Activated naive CD8-positive, alpha-beta T cell treated with anti-CD3 and anti-CD28 coated beads, Interleukin-2, amount 50 U/mL, for 24 hours (primary cell): Measurements from ENCODE around the gene ACBD4.

ENCODE experiments used
- ATAC-seq: fragments of 150-1000 bp; cut with Tn5 transposase; one replicate; pipeline ENCODE4 v1.10.0; 2021
- DNase-seq: peaks from one replicate; pipeline ENCODE4 v3.0.0; 2021
- H3K27ac Mint-ChIP-seq: one replicate; pipeline ENCODE4 v1.8.0; 2021; ENCODE audit warnings: mild to moderate bottlenecking, mixed read lengths
- H3K27me3 Mint-ChIP-seq: one replicate; pipeline ENCODE4 v1.8.0; 2021; ENCODE audit warnings: mixed read lengths
- H3K36me3 Mint-ChIP-seq: one replicate; pipeline ENCODE4 v1.8.0; 2021; ENCODE audit warnings: low read depth, mixed read lengths
- H3K4me1 Mint-ChIP-seq: one replicate; pipeline ENCODE4 v1.8.0; 2021; ENCODE audit warnings: mixed read lengths
- H3K4me3 Mint-ChIP-seq: one replicate; pipeline ENCODE4 v1.8.0; 2021; ENCODE audit warnings: mild to moderate bottlenecking, moderate library complexity, mixed read lengths
- H3K9me3 Mint-ChIP-seq: one replicate; pipeline ENCODE4 v1.8.0; 2021; ENCODE audit warnings: mixed read lengths

Gene ACBD4

GRCh38 chr17:45110676-45111611, 24.5 kb upstream of the ACBD4 start:
- peaks cover 7% of the 10 kb centered on the region for H3K36me3 Mint-ChIP-seq
- DNase-seq (no peak), ATAC-seq (no peak)
- H3K27ac Mint-ChIP-seq = no peak overlapping the region
- H3K4me3 Mint-ChIP-seq = no peak overlapping the region
- H3K9me3 Mint-ChIP-seq = no peaks in the 10 kb centered on the region
- H3K27me3 Mint-ChIP-seq = no peaks in the 10 kb centered on the region
- H3K4me1 Mint-ChIP-seq = no peaks in the 10 kb centered on the region

- no peak for DNase-seq
- H3K27me3 Mint-ChIP-seq = no peaks in the 10 kb centered on the region
- no peaks in the 10 kb centered on the region for H3K9me3 Mint-ChIP-seq
- H3K4me1 Mint-ChIP-seq = no peaks in the 10 kb centered on the region
- no peak overlapping the region for H3K4me3 Mint-ChIP-seq
- no peak for ATAC-seq
- H3K36me3 Mint-ChIP-seq = peaks cover 3% of the 10 kb centered on the region
- H3K27ac Mint-ChIP-seq = no peak overlapping the region
These were observed 23.6 kb upstream of the ACBD4 start for GRCh38 chr17:45111850-45112249.

GRCh38 chr17:45112559-45113423, 22.7 kb upstream of the ACBD4 start:
- Mint-ChIP-seq H3K27ac (no peak overlapping the region), H3K36me3 (peaks cover 1% of the 10 kb centered on the region), H3K9me3 (no peaks in the 10 kb centered on the region), H3K4me3 (no peak overlapping the region), H3K4me1 (no peaks in the 10 kb centered on the region), H3K27me3 (no peaks in the 10 kb centered on the region)
- DNase-seq (no peak), ATAC-seq (no peak)

GRCh38 chr17:45113424-45113754, 22.1 kb upstream of the ACBD4 start:
- Mint-ChIP-seq H3K36me3 (no peaks in the 10 kb centered on the region), H3K4me1 (no peaks in the 10 kb centered on the region)

GRCh38 chr17:45114117-45114932, 21.2 kb upstream of the ACBD4 start:
- Mint-ChIP-seq H3K4me3 (no peak overlapping the region), H3K27me3 (no peaks in the 10 kb centered on the region), H3K4me1 (no peaks in the 10 kb centered on the region), H3K27ac (no peak overlapping the region), H3K9me3 (no peaks in the 10 kb centered on the region), H3K36me3 (no peaks in the 10 kb centered on the region)
- DNase-seq (no peak), ATAC-seq (no peak)

More at GRCh38 chr17:45113424-45113754, 22.1 kb upstream of the ACBD4 start:
- H3K4me3 Mint-ChIP-seq = no peak overlapping the region
- no peaks in the 10 kb centered on the region for H3K9me3 Mint-ChIP-seq
- H3K27ac Mint-ChIP-seq = no peak overlapping the region
- DNase-seq (no peak), ATAC-seq (no peak)
- no peaks in the 10 kb centered on the region for H3K27me3 Mint-ChIP-seq

GRCh38 chr17:45115015-45115625, 20.4 kb upstream of the ACBD4 start:
- no peak overlapping the region for H3K4me3 Mint-ChIP-seq
- H3K9me3 Mint-ChIP-seq = no peaks in the 10 kb centered on the region
- ATAC-seq = no peak

GRCh38 chr17:45115871-45116270, 19.6 kb upstream of the ACBD4 start:
- Mint-ChIP-seq H3K9me3 (no peaks in the 10 kb centered on the region), H3K4me1 (no peaks in the 10 kb centered on the region), H3K27ac (no peak overlapping the region), H3K36me3 (no peaks in the 10 kb centered on the region), H3K27me3 (no peaks in the 10 kb centered on the region), H3K4me3 (no peak overlapping the region)
- DNase-seq (no peak), ATAC-seq (no peak)

More at GRCh38 chr17:45115015-45115625, 20.4 kb upstream of the ACBD4 start:
- Mint-ChIP-seq H3K27ac (no peak overlapping the region), H3K4me1 (no peaks in the 10 kb centered on the region), H3K36me3 (no peaks in the 10 kb centered on the region), H3K27me3 (no peaks in the 10 kb centered on the region)
- no peak for DNase-seq

- Mint-ChIP-seq H3K27me3 (no peaks in the 10 kb centered on the region), H3K36me3 (no peaks in the 10 kb centered on the region), H3K27ac (no peak overlapping the region), H3K9me3 (no peaks in the 10 kb centered on the region), H3K4me1 (no peaks in the 10 kb centered on the region), H3K4me3 (no peak overlapping the region)
- DNase-seq = no peak
- ATAC-seq = no peak
These were observed 19.0 kb upstream of the ACBD4 start for GRCh38 chr17:45116434-45117016.

- no peaks in the 10 kb centered on the region for H3K4me1 Mint-ChIP-seq
- H3K9me3 Mint-ChIP-seq = no peaks in the 10 kb centered on the region
- DNase-seq (no peak), ATAC-seq (no peak)
- H3K4me3 Mint-ChIP-seq = no peak overlapping the region
- H3K27me3 Mint-ChIP-seq = peaks cover 2% of the 10 kb centered on the region
- no peak overlapping the region for H3K27ac Mint-ChIP-seq
- no peaks in the 10 kb centered on the region for H3K36me3 Mint-ChIP-seq
These were observed 18.2 kb upstream of the ACBD4 start for GRCh38 chr17:45117334-45117733.

- Mint-ChIP-seq H3K27me3 (peaks cover 2% of the 10 kb centered on the region), H3K4me1 (no peaks in the 10 kb centered on the region), H3K36me3 (no peaks in the 10 kb centered on the region), H3K4me3 (no peak overlapping the region), H3K9me3 (no peaks in the 10 kb centered on the region), H3K27ac (no peak overlapping the region)
- no peak for DNase-seq
- ATAC-seq = no peak
These were observed 17.4 kb upstream of the ACBD4 start for GRCh38 chr17:45117848-45118646.

GRCh38 chr17:45118691-45119090, 16.8 kb upstream of the ACBD4 start:
- H3K27ac Mint-ChIP-seq = no peak overlapping the region
- H3K9me3 Mint-ChIP-seq = no peaks in the 10 kb centered on the region
- ATAC-seq (no peak), DNase-seq (no peak)
- H3K36me3 Mint-ChIP-seq = no peaks in the 10 kb centered on the region
- peaks cover 2% of the 10 kb centered on the region for H3K27me3 Mint-ChIP-seq
- no peak overlapping the region for H3K4me3 Mint-ChIP-seq
- H3K4me1 Mint-ChIP-seq = no peaks in the 10 kb centered on the region

GRCh38 chr17:45119964-45120363, 15.5 kb upstream of the ACBD4 start:
- ATAC-seq (no peak), DNase-seq (no peak)
- Mint-ChIP-seq H3K4me3 (no peak overlapping the region), H3K27me3 (peaks cover 2% of the 10 kb centered on the region), H3K9me3 (no peaks in the 10 kb centered on the region), H3K4me1 (peaks cover 5% of the 10 kb centered on the region), H3K36me3 (no peaks in the 10 kb centered on the region), H3K27ac (no peak overlapping the region)

- peaks cover 2% of the 10 kb centered on the region for H3K27me3 Mint-ChIP-seq
- no peaks in the 10 kb centered on the region for H3K36me3 Mint-ChIP-seq
- H3K4me3 Mint-ChIP-seq = no peak overlapping the region
- H3K27ac Mint-ChIP-seq = no peak overlapping the region
- peaks cover 5% of the 10 kb centered on the region for H3K4me1 Mint-ChIP-seq
- ATAC-seq = no peak
- no peak for DNase-seq
- no peaks in the 10 kb centered on the region for H3K9me3 Mint-ChIP-seq
These were observed 14.9 kb upstream of the ACBD4 start for GRCh38 chr17:45120558-45120957.
